Measurements from ENCODE around the gene DTX3. TPM values are rescaled to one million over a fixed set of nuclear protein-coding genes. Genes with fewer than 3 reads are reported as not detected.

DTX3 gene
- total and polyA plus RNA-seq, 2 experiments from 2014 or later: 22.8 to 46.6 TPM

- H3K4me1 Mint-ChIP-seq: peaks cover 32% of the 10 kb centered on the region
- ATAC-seq (no peak), DNase-seq (ENCODE audit: low spot score) (no peak)
- TF ChIP-seq REST (IDR thresholded peaks at IDR 0.05; ENCODE audit: unreplicated experiment) (no peak), ETS1 (IDR thresholded peaks at IDR 0.05) (no peak), JUNB (IDR thresholded peaks at IDR 0.05; ENCODE audit: unreplicated experiment) (no peak), CTCF (conservative IDR thresholded peaks at IDR 0.05; ENCODE audit: low read depth in 2 of 2) (no peak), NANOG (IDR thresholded peaks at IDR 0.05; ENCODE audit: borderline replicate concordance) (no peak), ZNF331 (CRISPR knock-in tag; IDR thresholded peaks at IDR 0.05; ENCODE audit: low read depth) (no peak), EZH2 (IDR thresholded peaks at IDR 0.05; ENCODE audit: low read depth, unreplicated experiment) (no peak), CREB1 (CRISPR knock-in tag; IDR thresholded peaks at IDR 0.05; ENCODE audit: low read depth) (no peak), POLR2AphosphoS5 (IDR thresholded peaks at IDR 0.05; ENCODE audit: low read depth) (no peak), EZH2phosphoT487 (IDR thresholded peaks at IDR 0.05; ENCODE audit: unreplicated experiment) (no peak), STAT1 (IDR thresholded peaks at IDR 0.05; ENCODE audit: unreplicated experiment) (no peak), ZNF114 (CRISPR knock-in tag; IDR thresholded peaks at IDR 0.05) (no peak)
- TF ChIP-seq, protein P1, sequence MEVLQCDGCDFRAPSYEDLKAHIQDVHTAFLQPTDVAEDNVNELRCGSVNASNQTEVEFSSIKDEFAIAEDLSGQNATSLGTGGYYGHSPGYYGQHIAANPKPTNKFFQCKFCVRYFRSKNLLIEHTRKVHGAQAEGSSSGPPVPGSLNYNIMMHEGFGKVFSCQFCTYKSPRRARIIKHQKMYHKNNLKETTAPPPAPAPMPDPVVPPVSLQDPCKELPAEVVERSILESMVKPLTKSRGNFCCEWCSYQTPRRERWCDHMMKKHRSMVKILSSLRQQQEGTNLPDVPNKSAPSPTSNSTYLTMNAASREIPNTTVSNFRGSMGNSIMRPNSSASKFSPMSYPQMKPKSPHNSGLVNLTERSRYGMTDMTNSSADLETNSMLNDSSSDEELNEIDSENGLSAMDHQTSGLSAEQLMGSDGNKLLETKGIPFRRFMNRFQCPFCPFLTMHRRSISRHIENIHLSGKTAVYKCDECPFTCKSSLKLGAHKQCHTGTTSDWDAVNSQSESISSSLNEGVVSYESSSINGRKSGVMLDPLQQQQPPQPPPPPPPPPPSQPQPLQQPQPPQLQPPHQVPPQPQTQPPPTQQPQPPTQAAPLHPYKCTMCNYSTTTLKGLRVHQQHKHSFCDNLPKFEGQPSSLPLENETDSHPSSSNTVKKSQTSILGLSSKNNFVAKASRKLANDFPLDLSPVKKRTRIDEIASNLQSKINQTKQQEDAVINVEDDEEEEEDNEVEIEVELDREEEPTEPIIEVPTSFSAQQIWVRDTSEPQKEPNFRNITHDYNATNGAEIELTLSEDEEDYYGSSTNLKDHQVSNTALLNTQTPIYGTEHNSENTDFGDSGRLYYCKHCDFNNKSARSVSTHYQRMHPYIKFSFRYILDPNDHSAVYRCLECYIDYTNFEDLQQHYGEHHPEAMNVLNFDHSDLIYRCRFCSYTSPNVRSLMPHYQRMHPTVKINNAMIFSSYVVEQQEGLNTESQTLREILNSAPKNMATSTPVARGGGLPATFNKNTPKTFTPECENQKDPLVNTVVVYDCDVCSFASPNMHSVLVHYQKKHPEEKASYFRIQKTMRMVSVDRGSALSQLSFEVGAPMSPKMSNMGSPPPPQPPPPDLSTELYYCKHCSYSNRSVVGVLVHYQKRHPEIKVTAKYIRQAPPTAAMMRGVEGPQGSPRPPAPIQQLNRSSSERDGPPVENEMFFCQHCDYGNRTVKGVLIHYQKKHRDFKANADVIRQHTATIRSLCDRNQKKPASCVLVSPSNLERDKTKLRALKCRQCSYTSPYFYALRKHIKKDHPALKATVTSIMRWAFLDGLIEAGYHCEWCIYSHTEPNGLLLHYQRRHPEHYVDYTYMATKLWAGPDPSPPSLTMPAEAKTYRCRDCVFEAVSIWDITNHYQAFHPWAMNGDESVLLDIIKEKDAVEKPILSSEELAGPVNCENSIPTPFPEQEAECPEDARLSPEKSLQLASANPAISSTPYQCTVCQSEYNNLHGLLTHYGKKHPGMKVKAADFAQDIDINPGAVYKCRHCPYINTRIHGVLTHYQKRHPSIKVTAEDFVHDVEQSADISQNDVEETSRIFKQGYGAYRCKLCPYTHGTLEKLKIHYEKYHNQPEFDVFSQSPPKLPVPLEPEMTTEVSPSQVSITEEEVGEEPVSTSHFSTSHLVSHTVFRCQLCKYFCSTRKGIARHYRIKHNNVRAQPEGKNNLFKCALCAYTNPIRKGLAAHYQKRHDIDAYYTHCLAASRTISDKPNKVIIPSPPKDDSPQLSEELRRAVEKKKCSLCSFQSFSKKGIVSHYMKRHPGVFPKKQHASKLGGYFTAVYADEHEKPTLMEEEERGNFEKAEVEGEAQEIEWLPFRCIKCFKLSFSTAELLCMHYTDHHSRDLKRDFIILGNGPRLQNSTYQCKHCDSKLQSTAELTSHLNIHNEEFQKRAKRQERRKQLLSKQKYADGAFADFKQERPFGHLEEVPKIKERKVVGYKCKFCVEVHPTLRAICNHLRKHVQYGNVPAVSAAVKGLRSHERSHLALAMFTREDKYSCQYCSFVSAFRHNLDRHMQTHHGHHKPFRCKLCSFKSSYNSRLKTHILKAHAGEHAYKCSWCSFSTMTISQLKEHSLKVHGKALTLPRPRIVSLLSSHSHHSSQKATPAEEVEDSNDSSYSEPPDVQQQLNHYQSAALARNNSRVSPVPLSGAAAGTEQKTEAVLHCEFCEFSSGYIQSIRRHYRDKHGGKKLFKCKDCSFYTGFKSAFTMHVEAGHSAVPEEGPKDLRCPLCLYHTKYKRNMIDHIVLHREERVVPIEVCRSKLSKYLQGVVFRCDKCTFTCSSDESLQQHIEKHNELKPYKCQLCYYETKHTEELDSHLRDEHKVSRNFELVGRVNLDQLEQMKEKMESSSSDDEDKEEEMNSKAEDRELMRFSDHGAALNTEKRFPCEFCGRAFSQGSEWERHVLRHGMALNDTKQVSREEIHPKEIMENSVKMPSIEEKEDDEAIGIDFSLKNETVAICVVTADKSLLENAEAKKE (CRISPR knock-in tag; IDR thresholded peaks at IDR 0.05): no peak
- Histone ChIP-seq H4K20me1 (replicated peaks; ENCODE audit: insufficient read depth) (no peaks in the 10 kb centered on the region; the same call in none of the 2 replicates), H3K27me3 (ENCODE audit: insufficient read depth) (0 out of 2 replicates have a peak, but pooled peaks cover 6% of the 10 kb centered on the region), H3K27ac (ENCODE audit: low read depth) (peak overlapping the region; percentile 48; the same call in 1 of the 2 replicates), H3K36me3 (ENCODE audit: insufficient read depth) (peaks cover 16% of the 10 kb centered on the region), H3K4me2 (peak overlapping the region; percentile 96), H3K9me2 (ENCODE audit: insufficient read depth) (no peaks in the 10 kb centered on the region), H3K4me1 (ENCODE audit: insufficient read depth) (peaks cover 21% of the 10 kb centered on the region), H3K79me2 (replicated peaks; ENCODE audit: insufficient read depth) (peaks cover 12% of the 10 kb centered on the region), H3K4me3 (peak overlapping the region; percentile 93), H2AFZ (no peak overlapping the region), H3F3A (replicated peaks; ENCODE audit: low read depth) (peaks cover 5% of the 10 kb centered on the region; the same call in 1 of the 2 replicates)
- H3K36me3 Mint-ChIP-seq (ENCODE audit: low read depth): peaks cover 33% of the 10 kb centered on the region
- H3K27me3 Mint-ChIP-seq (ENCODE audit: insufficient read depth, low read depth, poor library complexity): peaks cover 23% of the 10 kb centered on the region
- H3K9me3 Mint-ChIP-seq: no peaks in the 10 kb centered on the region
- peak overlapping the region; percentile 88 for H3K27ac Mint-ChIP-seq
- peak overlapping the region; percentile 87 for H3K4me3 Mint-ChIP-seq
Measured at GRCh38 chr12:57603324-57603723, 1.3 kb upstream of the DTX3 start.

Measured in GM23338 (cell line).